Dedifferentiated amniotic fluid mesenchymal stem cell (primary cell): ENCODE measurements around the gene PACSIN2.
A peak's percentile ranks its signal among the peaks of the same experiment; 100 is the strongest.
"Not testable (repeated sequence)": the region's sequence is repeated elsewhere in the genome, so short reads cannot be mapped to it uniquely, and the experiment has no call there.

Experiments used
- DNase-seq: peaks from one replicate; pipeline ENCODE4 v3.0.0-alpha.2; 2016; ENCODE audit errors: extremely low spot score

Gene PACSIN2

GRCh38 chr22:42926104-42926503, 88.8 kb downstream of the PACSIN2 start:
- DNase-seq, result no peak

GRCh38 chr22:42925598-42925997, 89.4 kb downstream of the PACSIN2 start:
- no peak for DNase-seq

- not testable (repeated sequence) for DNase-seq
Measured at GRCh38 chr22:42925031-42925430, 89.9 kb downstream of the PACSIN2 start.

GRCh38 chr22:42924436-42924835, 90.5 kb downstream of the PACSIN2 start:
- no peak for DNase-seq

- DNase-seq, result no peak
Measured at GRCh38 chr22:42922374-42923191, 92.4 kb downstream of the PACSIN2 start.

GRCh38 chr22:42920101-42920820, 94.7 kb downstream of the PACSIN2 start:
- DNase-seq, result peak; percentile 69

GRCh38 chr22:42919199-42919598, 95.8 kb downstream of the PACSIN2 start:
- DNase-seq, result no peak

GRCh38 chr22:42918500-42918899, 96.4 kb downstream of the PACSIN2 start:
- DNase-seq, result no peak

GRCh38 chr22:42917358-42917757, 97.6 kb downstream of the PACSIN2 start:
- DNase-seq, result not testable (repeated sequence)

- no peak for DNase-seq
Measured at GRCh38 chr22:42915980-42916765, 98.8 kb downstream of the PACSIN2 start.

- no peak for DNase-seq
Measured at GRCh38 chr22:42914511-42915076, 100.4 kb downstream of the PACSIN2 start.

- DNase-seq, result no peak
Measured at GRCh38 chr22:42913874-42914510, 101.0 kb downstream of the PACSIN2 start.

GRCh38 chr22:42912059-42912458, 102.9 kb downstream of the PACSIN2 start:
- no peak for DNase-seq

- no peak for DNase-seq
Measured at GRCh38 chr22:42910221-42910942, 104.6 kb downstream of the PACSIN2 start.

- no peak for DNase-seq
Measured at GRCh38 chr22:42909363-42910058, 105.4 kb downstream of the PACSIN2 start.

GRCh38 chr22:42908374-42908746, 106.6 kb downstream of the PACSIN2 start:
- no peak for DNase-seq

GRCh38 chr22:42907404-42908373, 107.3 kb downstream of the PACSIN2 start:
- no peak for DNase-seq

GRCh38 chr22:42906605-42907348, 108.2 kb downstream of the PACSIN2 start:
- DNase-seq, result no peak
